H9 (cell line): Measurements from ENCODE around the gene MT1A. TPM values are rescaled to one million over a fixed set of nuclear protein-coding genes. Genes with fewer than 3 reads are reported as not detected.

Experiments
- DNase-seq: peaks from one replicate; pipeline ENCODE4 v3.0.0-alpha.2; 2017
- H2AFZ ChIP-seq: one replicate; pipeline ENCODE4 v1.6.1; 2013; ENCODE audit warnings: mild to moderate bottlenecking, low read length, control low read depth, moderate library complexity
- H2AK5ac ChIP-seq: 2 replicates; pipeline ENCODE4 v1.6.1; 2013; ENCODE audit warnings: low read length, control low read depth, mixed read lengths; ENCODE audit not compliant: insufficient read length
- H2BK120ac ChIP-seq: one replicate; pipeline ENCODE4 v1.6.1; 2013; ENCODE audit warnings: low read depth, mild to moderate bottlenecking, low read length, control low read depth, inconsistent platforms; ENCODE audit not compliant: poor library complexity, severe bottlenecking
- H2BK12ac ChIP-seq: 2 replicates; pipeline ENCODE4 v1.6.1; 2013; ENCODE audit warnings: low read length, control low read depth, mixed read lengths, low read depth; ENCODE audit not compliant: insufficient read length
- H2BK15ac ChIP-seq: 2 replicates; pipeline ENCODE4 v1.6.1; 2013; ENCODE audit warnings: low read depth, low read length, control low read depth
- H2BK20ac ChIP-seq: one replicate; pipeline ENCODE4 v1.6.1; 2013; ENCODE audit warnings: low read depth, mild to moderate bottlenecking, low read length, control low read depth, inconsistent platforms; ENCODE audit not compliant: poor library complexity, severe bottlenecking
- H2BK5ac ChIP-seq: 2 replicates; pipeline ENCODE4 v1.6.1; 2013; ENCODE audit warnings: low read length, control low read depth, mixed read lengths; ENCODE audit not compliant: insufficient read length
- H3K14ac ChIP-seq: 2 replicates; pipeline ENCODE4 v1.6.1; 2013; ENCODE audit warnings: low read length, control low read depth; ENCODE audit not compliant: insufficient read depth
- H3K18ac ChIP-seq: 2 replicates; pipeline ENCODE4 v1.6.1; 2013; ENCODE audit warnings: low read depth, mild to moderate bottlenecking, mixed read lengths, low read length, control low read depth; ENCODE audit not compliant: insufficient read length
- H3K23ac ChIP-seq: 2 replicates; pipeline ENCODE4 v1.6.1; 2013; ENCODE audit warnings: low read length, control low read depth, mixed read lengths, low read depth; ENCODE audit not compliant: insufficient read length
- H3K23me2 ChIP-seq: 2 replicates; pipeline ENCODE4 v1.6.1; 2013; ENCODE audit warnings: low read depth, mild to moderate bottlenecking, mixed read lengths, low read length, control low read depth; ENCODE audit not compliant: insufficient read length, poor library complexity, severe bottlenecking
- H3K27ac ChIP-seq: 2 replicates; pipeline ENCODE4 v1.5.1; 2013; ENCODE audit warnings: low read length, control low read depth, mixed read lengths, low read depth; ENCODE audit not compliant: insufficient read length
- H3K27me3 ChIP-seq: 2 replicates; pipeline ENCODE4 v1.6.1; 2013; ENCODE audit warnings: low read length, control low read depth, inconsistent platforms; ENCODE audit not compliant: insufficient read depth
- H3K4ac ChIP-seq: 2 replicates; pipeline ENCODE4 v1.6.1; 2013; ENCODE audit warnings: low read depth, mild to moderate bottlenecking, control low read depth, inconsistent platforms, low read length, moderate library complexity
- H3K4me1 ChIP-seq: 2 replicates; pipeline ENCODE4 v1.6.1; 2013; ENCODE audit warnings: low read length, control low read depth, inconsistent platforms; ENCODE audit not compliant: insufficient read depth
- H3K4me2 ChIP-seq: 2 replicates; pipeline ENCODE4 v1.6.1; 2013; ENCODE audit warnings: low read length, control low read depth, mixed read lengths; ENCODE audit not compliant: insufficient read length, insufficient read depth
- H3K56ac ChIP-seq: 2 replicates; pipeline ENCODE4 v1.6.1; 2013; ENCODE audit warnings: low read depth, mild to moderate bottlenecking, mixed read lengths, low read length, control low read depth; ENCODE audit not compliant: insufficient read length
- H3K79me1 ChIP-seq: 2 replicates; pipeline ENCODE4 v1.6.1; 2013; ENCODE audit warnings: low read depth, mild to moderate bottlenecking, moderate library complexity, low read length, control low read depth, inconsistent platforms; ENCODE audit not compliant: insufficient read depth, poor library complexity, severe bottlenecking
- H3K79me2 ChIP-seq: 2 replicates; pipeline ENCODE4 v1.6.1; 2013; ENCODE audit warnings: low read length, control low read depth, inconsistent platforms; ENCODE audit not compliant: insufficient read depth
- H3K9ac ChIP-seq: 2 replicates; pipeline ENCODE4 v1.6.1; 2013; ENCODE audit warnings: low read length, control low read depth, mixed read lengths; ENCODE audit not compliant: insufficient read length; ENCODE audit errors: extremely low read depth
- H3K9me3 ChIP-seq: one replicate; pipeline ENCODE4 v1.6.1; 2013; ENCODE audit warnings: low read depth, low read length, inconsistent platforms; ENCODE audit not compliant: control insufficient read depth
- H3T11ph ChIP-seq: one replicate; pipeline ENCODE4 v1.6.1; 2013; ENCODE audit warnings: mild to moderate bottlenecking, low read length, control low read depth, inconsistent platforms
- H4K20me1 ChIP-seq: one replicate; pipeline ENCODE4 v1.6.1; 2013; ENCODE audit not compliant: control insufficient read depth, insufficient read length, insufficient read depth
- H4K5ac ChIP-seq: 2 replicates; pipeline ENCODE4 v1.6.1; 2013; ENCODE audit warnings: low read depth, mild to moderate bottlenecking, mixed read lengths, low read length, control low read depth; ENCODE audit not compliant: insufficient read length
- H4K8ac ChIP-seq: replicated peaks from 2 replicates; pipeline ENCODE4 v1.6.1; 2013; ENCODE audit warnings: low read length, control low read depth, mixed read lengths, low read depth; ENCODE audit not compliant: insufficient read length
- H4K91ac ChIP-seq: 2 replicates; pipeline ENCODE4 v1.6.1; 2013; ENCODE audit warnings: low read depth, mild to moderate bottlenecking, moderate library complexity, mixed read lengths, low read length, control low read depth; ENCODE audit not compliant: insufficient read length
- H3K27ac Mint-ChIP-seq, 3 experiments: 2 replicates in 2 of 3; 3 replicates in 1 of 3; pipeline ENCODE4 v1.8.0; 2020 to 2021; ENCODE audit warnings: mixed read lengths in 3 of 3, mild to moderate bottlenecking in 1 of 3, moderate library complexity in 1 of 3
- H3K27me3 Mint-ChIP-seq: 2 replicates; pipeline ENCODE4 v1.8.0; 2021; ENCODE audit warnings: low read depth, mild to moderate bottlenecking, moderate library complexity, mixed read lengths
- H3K36me3 Mint-ChIP-seq, 3 experiments: 2 replicates in 2 of 3; 3 replicates in 1 of 3; pipeline ENCODE4 v1.8.0; 2020 to 2021; ENCODE audit warnings: low read depth in 3 of 3, mixed read lengths in 3 of 3; ENCODE audit not compliant: insufficient read depth in 1 of 3
- H3K4me1 Mint-ChIP-seq, 2 experiments: 2 replicates each; pipeline ENCODE4 v1.8.0; 2020; ENCODE audit warnings: mixed read lengths in 2 of 2
- H3K4me3 Mint-ChIP-seq, 2 experiments: 2 replicates in 1 of 2; 3 replicates in 1 of 2; pipeline ENCODE4 v1.8.0; 2020 to 2021; ENCODE audit warnings: mild to moderate bottlenecking in 2 of 2, mixed read lengths in 2 of 2, moderate library complexity in 1 of 2
- H3K9me3 Mint-ChIP-seq, 2 experiments: 2 replicates in 1 of 2; 3 replicates in 1 of 2; pipeline ENCODE4 v1.8.0; 2020; ENCODE audit warnings: mild to moderate bottlenecking in 2 of 2, mixed read lengths in 2 of 2, moderate library complexity in 1 of 2
- CTCF ChIP-seq: fragments of 200-600 bp; sonication (generic); conservative IDR thresholded peaks from 3 replicates; pipeline ENCODE4 v1.8.0; 2021; ENCODE audit warnings: antibody characterized with exemption, mild to moderate bottlenecking
- WGBS: extraction: QIAGEN DNeasy Blood & Tissue Kit; methylation state at CpG from one replicate; pipeline ENCODE4 v1.1.7; 2013; ENCODE audit warnings: missing lambda C conversion rate, low lambda C conversion rate, mixed read lengths; ENCODE audit not compliant: insufficient read length; ENCODE audit errors: extremely low coverage; 5-methylcytosine and 5-hydroxymethylcytosine counted together
- total RNA-seq: library from RNA; stranded (reverse); gene quantifications from 2 replicates; pipeline ENCODE4 v1.2.1, GENCODE V29; 2021

Gene MT1A
- total RNA-seq, 1 experiment from 2014 or later = not detected

- WGBS = no CpG with 5 or more reads among the region's 2 CpGs
- Mint-ChIP-seq H3K27ac (no peak overlapping the region), H3K27me3 (peaks cover 77% of the 10 kb centered on the region), H3K9me3 (no peaks in the 10 kb centered on the region), H3K4me3 (no peak overlapping the region), H3K4me1 (peaks cover 29 to 40% of the 10 kb centered on the region in 2 experiments), H3K36me3 (no peaks in the 10 kb centered on the region)
- no peak overlapping the region for H3K56ac ChIP-seq
- H3K79me1 ChIP-seq = no peaks in the 10 kb centered on the region
- no peak overlapping the region for H2BK12ac ChIP-seq
- no peak overlapping the region for H4K5ac ChIP-seq
- no peaks in the 10 kb centered on the region for H3K9me3 ChIP-seq
- no peak overlapping the region for H2BK120ac ChIP-seq
- no peak for TF ChIP-seq CTCF
- H4K20me1 ChIP-seq = no peaks in the 10 kb centered on the region
- no peak overlapping the region for H3K4me2 ChIP-seq
- no peak overlapping the region for H3K23ac ChIP-seq
- H3T11ph ChIP-seq = no peak overlapping the region
- H3K23me2 ChIP-seq = peaks cover 8% of the 10 kb centered on the region
- no peak overlapping the region for H2AFZ ChIP-seq
- H2BK5ac ChIP-seq = no peak overlapping the region
- H2BK15ac ChIP-seq = no peak overlapping the region
- peaks cover 6% of the 10 kb centered on the region; the same call in 1 of the 2 replicates for H3K4me1 ChIP-seq
- no peak overlapping the region for H3K27ac ChIP-seq
- H4K91ac ChIP-seq = no peak overlapping the region
- H4K8ac ChIP-seq = no peak overlapping the region
- peaks cover 21% of the 10 kb centered on the region; the same call in 1 of the 2 replicates for H3K27me3 ChIP-seq
- no peaks in the 10 kb centered on the region for H3K79me2 ChIP-seq
- no peak overlapping the region for H3K14ac ChIP-seq
- no peak for DNase-seq
- no peak overlapping the region for H3K18ac ChIP-seq
- H2AK5ac ChIP-seq = no peak overlapping the region
- H3K4ac ChIP-seq = no peak overlapping the region
- H2BK20ac ChIP-seq = no peak overlapping the region
- H3K9ac ChIP-seq = no peak overlapping the region
Measured at GRCh38 chr16:56610609-56611111, 27.8 kb upstream of the MT1A start.
